Mesenchymal stem cell (in vitro differentiated cells and primary cell): ENCODE data around the gene VIM.
"Not testable (repeated sequence)": the region's sequence is repeated elsewhere in the genome, so short reads cannot be mapped to it uniquely, and the experiment has no call there.

Source experiments
- DNase-seq: peaks from one replicate; pipeline ENCODE4 v3.0.0-alpha.2; 2013
- H2AFZ ChIP-seq: one replicate; pipeline ENCODE4 v1.6.1; 2013; ENCODE audit warnings: low read depth, mild to moderate bottlenecking, control low read depth, inconsistent platforms, low read length, moderate library complexity
- H2AK5ac ChIP-seq: 2 replicates; pipeline ENCODE4 v1.6.1; 2013; ENCODE audit warnings: low read length, moderate library complexity, mild to moderate bottlenecking, inconsistent platforms; ENCODE audit not compliant: severe bottlenecking
- H2BK120ac ChIP-seq: one replicate; pipeline ENCODE4 v1.6.1; 2013; ENCODE audit warnings: low read depth, mild to moderate bottlenecking, inconsistent platforms, low read length, moderate library complexity
- H2BK12ac ChIP-seq, 2 experiments: one replicate each; pipeline ENCODE4 v1.6.1; 2013; ENCODE audit warnings: inconsistent platforms in 2 of 2, low read length in 2 of 2, mild to moderate bottlenecking in 2 of 2, moderate library complexity in 2 of 2, control low read depth in 1 of 2
- H2BK15ac ChIP-seq: one replicate; pipeline ENCODE4 v1.6.1; 2013; ENCODE audit warnings: mild to moderate bottlenecking, low read depth, inconsistent platforms; ENCODE audit not compliant: poor library complexity, severe bottlenecking
- H2BK5ac ChIP-seq: 2 replicates; pipeline ENCODE4 v1.6.1; 2013; ENCODE audit warnings: low read depth, mild to moderate bottlenecking, low read length, control low read depth, inconsistent platforms; ENCODE audit not compliant: poor library complexity, severe bottlenecking
- H3K14ac ChIP-seq, 2 experiments: one replicate each; pipeline ENCODE4 v1.6.1; 2013; ENCODE audit warnings: inconsistent platforms in 2 of 2, low read length in 2 of 2, control low read depth in 1 of 2, mild to moderate bottlenecking in 1 of 2, moderate library complexity in 1 of 2
- H3K18ac ChIP-seq, 2 experiments: one replicate each; pipeline ENCODE4 v1.6.1; 2013; ENCODE audit warnings: inconsistent platforms in 2 of 2, low read length in 2 of 2, control low read depth in 1 of 2, low read depth in 1 of 2, mild to moderate bottlenecking in 1 of 2
- H3K23ac ChIP-seq, 2 experiments: one replicate each; pipeline ENCODE4 v1.6.1; 2013; ENCODE audit warnings: inconsistent platforms in 2 of 2, low read length in 2 of 2, mild to moderate bottlenecking in 2 of 2, moderate library complexity in 2 of 2, control low read depth in 1 of 2
- H3K27ac ChIP-seq: 2 replicates; pipeline ENCODE4 v1.5.1; 2013; ENCODE audit warnings: mild to moderate bottlenecking, moderate library complexity, low read length, control low read depth, inconsistent platforms; ENCODE audit not compliant: poor library complexity, severe bottlenecking
- H3K27me3 ChIP-seq, 2 experiments: 2 replicates each; pipeline versions ENCODE4 v1.6.1 to v1.7.0; 2013; ENCODE audit warnings: low read length in 2 of 2, mild to moderate bottlenecking in 2 of 2, moderate library complexity in 2 of 2, control low read depth in 1 of 2, inconsistent platforms in 1 of 2; ENCODE audit not compliant: control insufficient read depth in 1 of 2, insufficient read depth in 1 of 2
- H3K36me3 ChIP-seq, 2 experiments: 2 replicates each; pipeline versions ENCODE4 v1.6.1 to v1.7.0; 2013; ENCODE audit warnings: low read length in 2 of 2, control low read depth in 1 of 2, inconsistent platforms in 1 of 2, low read depth in 1 of 2, mild to moderate bottlenecking in 1 of 2; ENCODE audit not compliant: insufficient read depth in 2 of 2, control insufficient read depth in 1 of 2
- H3K4ac ChIP-seq, 2 experiments: one replicate each; pipeline ENCODE4 v1.6.1; 2013; ENCODE audit warnings: inconsistent platforms in 2 of 2, low read length in 2 of 2, mild to moderate bottlenecking in 2 of 2, moderate library complexity in 2 of 2, control low read depth in 1 of 2, low read depth in 1 of 2
- H3K4me1 ChIP-seq: 2 replicates; pipeline ENCODE4 v1.6.1; 2013; ENCODE audit warnings: low read depth, low read length, control low read depth; ENCODE audit not compliant: control insufficient read depth, insufficient read depth
- H3K4me2 ChIP-seq: 2 replicates; pipeline ENCODE4 v1.6.1; 2013; ENCODE audit warnings: low read length, mild to moderate bottlenecking, inconsistent platforms; ENCODE audit not compliant: poor library complexity, severe bottlenecking
- H3K4me3 ChIP-seq, 2 experiments: 2 replicates each; pipeline versions ENCODE4 v1.5.1 to v1.7.0; 2013; ENCODE audit warnings: low read length in 2 of 2, mild to moderate bottlenecking in 2 of 2, control low read depth in 1 of 2, low read depth in 1 of 2; ENCODE audit not compliant: insufficient read depth in 1 of 2
- H3K79me1 ChIP-seq: replicated peaks from 2 replicates; pipeline ENCODE4 v1.6.1; 2013; ENCODE audit warnings: mild to moderate bottlenecking, control low read depth, low read length, inconsistent platforms; ENCODE audit not compliant: poor library complexity, severe bottlenecking
- H3K9ac ChIP-seq: 2 replicates; pipeline ENCODE4 v1.7.0; 2013; ENCODE audit warnings: mild to moderate bottlenecking, low read length, moderate library complexity
- H3K9me3 ChIP-seq: 2 replicates; pipeline ENCODE4 v1.7.0; 2013; ENCODE audit warnings: mild to moderate bottlenecking, low read length; ENCODE audit not compliant: control insufficient read depth
- H4K8ac ChIP-seq: one replicate; pipeline ENCODE4 v1.6.1; 2013; ENCODE audit warnings: inconsistent platforms, mild to moderate bottlenecking, low read length, moderate library complexity
- H4K91ac ChIP-seq: one replicate; pipeline ENCODE4 v1.6.1; 2013; ENCODE audit warnings: mild to moderate bottlenecking, low read length, inconsistent platforms
- WGBS: methylation state at CpG from one replicate; pipeline ENCODE4 v1.1.7; 2013; ENCODE audit warnings: mixed read lengths; 5-methylcytosine and 5-hydroxymethylcytosine counted together

The VIM gene

DNA sequence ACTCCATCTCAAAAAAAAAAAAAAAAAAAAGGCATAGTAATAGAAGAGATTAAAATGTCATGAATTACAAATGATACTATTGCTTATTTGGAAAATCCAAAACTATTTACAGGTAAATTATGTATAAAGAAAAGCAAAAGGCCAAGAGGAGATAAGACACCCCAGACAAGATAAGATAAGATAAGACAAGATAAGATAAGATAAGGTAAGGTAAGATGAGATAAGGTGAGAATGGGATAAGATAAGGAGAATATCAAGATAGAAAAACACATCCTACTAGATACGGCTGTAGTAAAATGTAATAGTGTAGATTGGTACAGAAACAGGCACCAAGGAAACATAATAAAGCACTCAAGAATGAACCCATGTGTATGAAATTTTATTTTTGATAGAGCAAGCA is 20.9 kb downstream of the VIM start:
- Histone ChIP-seq H2AFZ (no peak overlapping the region), H3K9me3 (peaks cover 2% of the 10 kb centered on the region)
- WGBS, result 100% methylated on average over 1 of the region's 1 CpG

DNA sequence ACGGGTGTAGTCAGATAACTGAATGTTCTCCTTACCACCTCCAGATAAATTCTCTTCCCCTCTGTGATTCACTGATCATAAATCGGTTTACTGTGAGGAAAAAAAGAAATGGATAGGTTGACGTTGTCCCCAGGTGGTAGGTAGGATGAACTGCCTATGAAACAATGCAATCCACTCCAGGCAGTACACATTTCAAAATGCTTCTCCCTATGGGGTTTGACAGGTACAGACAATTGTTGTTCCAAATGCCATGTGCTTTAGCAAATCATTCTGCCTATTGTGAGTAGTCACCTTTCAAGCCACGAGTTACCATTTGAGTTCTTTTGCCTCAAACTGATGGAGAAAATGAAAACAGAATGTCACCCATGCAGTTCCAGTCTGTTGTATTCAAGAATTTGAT is 21.8 kb downstream of the VIM start:
- H3K14ac ChIP-seq, result no peak overlapping the region
- H3K4ac ChIP-seq, result no peak overlapping the region
- no peak for DNase-seq
- H3K4me1 ChIP-seq, result no peaks in the 10 kb centered on the region
- no peak overlapping the region for H4K8ac ChIP-seq
- H2AFZ ChIP-seq, result no peak overlapping the region
- no peak overlapping the region for H2AK5ac ChIP-seq
- no peak overlapping the region for H2BK120ac ChIP-seq
- H3K4me2 ChIP-seq, result no peak overlapping the region
- no peak overlapping the region for H3K23ac ChIP-seq
- no peaks in the 10 kb centered on the region for H3K36me3 ChIP-seq
- no peak overlapping the region for H2BK5ac ChIP-seq
- H2BK12ac ChIP-seq, result no peak overlapping the region
- no peak overlapping the region for H4K91ac ChIP-seq
- H3K18ac ChIP-seq, result no peak overlapping the region
- 83% methylated on average over 2 of the region's 4 CpGs for WGBS
- H3K9ac ChIP-seq, result no peak overlapping the region
- no peak overlapping the region for H2BK15ac ChIP-seq
- no peak overlapping the region for H3K27ac ChIP-seq
- no peaks in the 10 kb centered on the region for H3K27me3 ChIP-seq
- H3K4me3 ChIP-seq, result no peak overlapping the region
- H3K9me3 ChIP-seq, result peaks cover 4% of the 10 kb centered on the region
- H3K79me1 ChIP-seq, result no peaks in the 10 kb centered on the region

More for the DNA sequence above, 20.9 kb downstream of the VIM start:
- Histone ChIP-seq H3K36me3 (no peaks in the 10 kb centered on the region), H3K14ac (no peak overlapping the region), H2AK5ac (no peak overlapping the region), H3K4ac (no peak overlapping the region), H3K18ac (no peak overlapping the region), H4K8ac (no peak overlapping the region), H3K9ac (no peak overlapping the region), H2BK5ac (no peak overlapping the region), H2BK15ac (no peak overlapping the region), H2BK120ac (no peak overlapping the region), H3K4me3 (no peak overlapping the region), H3K79me1 (no peaks in the 10 kb centered on the region), H3K4me2 (no peak overlapping the region), H3K23ac (no peak overlapping the region), H3K27ac (no peak overlapping the region), H2BK12ac (no peak overlapping the region), H3K4me1 (no peaks in the 10 kb centered on the region), H3K27me3 (no peaks in the 10 kb centered on the region), H4K91ac (no peak overlapping the region)
- DNase-seq, result no peak

DNA sequence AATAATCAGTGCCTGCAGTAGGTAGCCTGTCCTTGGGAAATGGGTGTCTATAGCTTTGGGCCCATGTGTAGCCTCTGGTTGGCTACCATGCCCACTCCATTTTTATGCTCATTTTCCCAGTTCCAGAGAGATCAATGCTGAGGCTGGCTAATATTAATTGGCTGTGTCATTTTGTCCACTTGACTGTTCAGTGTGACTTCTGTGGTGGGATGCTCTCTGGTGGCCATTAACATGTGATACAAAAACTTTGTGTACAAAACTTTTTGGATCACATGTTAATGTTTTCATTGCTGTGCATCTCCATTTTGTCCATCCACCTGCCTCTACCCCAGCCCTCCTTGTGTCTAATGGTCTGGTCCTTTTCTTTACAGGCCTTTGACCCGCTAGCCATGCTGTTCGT is 22.7 kb downstream of the VIM start:
- Histone ChIP-seq H4K91ac (no peak overlapping the region), H3K27ac (no peak overlapping the region), H2BK12ac (no peak overlapping the region), H3K4me1 (no peaks in the 10 kb centered on the region), H3K4me3 (no peak overlapping the region), H3K9ac (no peak overlapping the region), H2BK15ac (no peak overlapping the region), H3K9me3 (peaks cover 6% of the 10 kb centered on the region), H3K18ac (no peak overlapping the region), H3K27me3 (no peaks in the 10 kb centered on the region), H2BK120ac (no peak overlapping the region), H3K79me1 (no peaks in the 10 kb centered on the region), H3K36me3 (no peaks in the 10 kb centered on the region), H3K14ac (no peak overlapping the region), H3K4me2 (no peak overlapping the region), H2AFZ (no peak overlapping the region), H3K23ac (no peak overlapping the region), H4K8ac (no peak overlapping the region), H2AK5ac (no peak overlapping the region), H3K4ac (no peak overlapping the region), H2BK5ac (no peak overlapping the region)
- DNase-seq, result peak; percentile 22
- WGBS, result over 99% methylated on average over 2 of the region's 2 CpGs

DNA sequence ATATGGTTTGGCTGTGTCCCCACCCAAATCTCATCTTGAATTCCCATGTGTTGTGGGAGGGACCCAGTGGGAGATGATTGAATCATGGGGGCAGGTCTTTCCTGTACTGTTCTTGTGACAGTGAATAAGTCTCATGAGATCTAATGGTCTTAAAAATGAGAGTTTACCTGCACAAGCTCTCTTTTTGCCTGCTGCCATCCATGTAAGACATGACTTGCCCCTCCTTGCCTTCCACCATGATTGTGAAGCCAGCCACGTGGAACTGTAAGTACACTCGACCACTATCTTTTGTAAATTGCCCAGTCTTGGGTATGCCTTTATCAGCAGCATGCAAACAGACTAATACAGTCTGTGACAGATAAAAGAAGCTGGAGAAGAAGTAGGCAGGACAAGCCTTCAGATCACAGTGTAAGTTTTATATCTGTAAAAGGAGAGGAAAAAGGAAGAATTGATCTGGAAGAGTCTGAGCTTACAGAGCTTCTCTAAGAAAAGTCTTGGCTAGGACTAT is 26.6 kb downstream of the VIM start:
- H3K4me2 ChIP-seq, H3K36me3 ChIP-seq, H3K4me3 ChIP-seq, H3K23ac ChIP-seq, H3K4ac ChIP-seq, H3K79me1 ChIP-seq, H4K8ac ChIP-seq, DNase-seq, H3K18ac ChIP-seq, H3K27ac ChIP-seq, H2BK15ac ChIP-seq, H3K27me3 ChIP-seq, H2AFZ ChIP-seq, H2BK5ac ChIP-seq, H2BK12ac ChIP-seq, H3K9me3 ChIP-seq, H3K9ac ChIP-seq, H2BK120ac ChIP-seq, H3K14ac ChIP-seq, H4K91ac ChIP-seq, H3K4me1 ChIP-seq, H2AK5ac ChIP-seq: not testable (repeated sequence)
- WGBS, result 36% methylated on average over 2 of the region's 2 CpGs
